Measurements from ENCODE around the gene MAP3K7. TPM values are rescaled to one million over a fixed set of nuclear protein-coding genes. Genes with fewer than 3 reads are reported as not detected.

MAP3K7 gene
- total RNA-seq, 1 donor from 2014 or later, result 35.9 TPM

GRCh38 chr6:90463874-90464273 lies 123.0 kb downstream of the MAP3K7 start:
- Mint-ChIP-seq H3K9me3 (peaks cover 4% of the 10 kb centered on the region), H3K4me3 (no peak overlapping the region), H3K4me1 (no peaks in the 10 kb centered on the region), H3K27me3 (ENCODE audit: low read depth) (no peaks in the 10 kb centered on the region), H3K27ac (no peak overlapping the region), H3K36me3 (no peaks in the 10 kb centered on the region)
- no peak for TF ChIP-seq CTCF (IDR thresholded peaks at IDR 0.05; ENCODE audit: unreplicated experiment)
- no peak for DNase-seq (ENCODE audit: low spot score in 2 of 2, unreplicated experiment in 2 of 2)
